Measurements from ENCODE around the gene C1orf167. TPM values are rescaled to one million over a fixed set of nuclear protein-coding genes. Genes with fewer than 3 reads are reported as not detected.

The C1orf167 gene
- total and polyA plus RNA-seq, 2 of the 13 experiments (the other 11 are each of a cell fraction or from before 2014, with no cell fraction given) = not detected

GRCh38 chr1:11738096-11738495 is 23.9 kb upstream of the C1orf167 start (continued):
- TF ChIP-seq, protein P1, sequence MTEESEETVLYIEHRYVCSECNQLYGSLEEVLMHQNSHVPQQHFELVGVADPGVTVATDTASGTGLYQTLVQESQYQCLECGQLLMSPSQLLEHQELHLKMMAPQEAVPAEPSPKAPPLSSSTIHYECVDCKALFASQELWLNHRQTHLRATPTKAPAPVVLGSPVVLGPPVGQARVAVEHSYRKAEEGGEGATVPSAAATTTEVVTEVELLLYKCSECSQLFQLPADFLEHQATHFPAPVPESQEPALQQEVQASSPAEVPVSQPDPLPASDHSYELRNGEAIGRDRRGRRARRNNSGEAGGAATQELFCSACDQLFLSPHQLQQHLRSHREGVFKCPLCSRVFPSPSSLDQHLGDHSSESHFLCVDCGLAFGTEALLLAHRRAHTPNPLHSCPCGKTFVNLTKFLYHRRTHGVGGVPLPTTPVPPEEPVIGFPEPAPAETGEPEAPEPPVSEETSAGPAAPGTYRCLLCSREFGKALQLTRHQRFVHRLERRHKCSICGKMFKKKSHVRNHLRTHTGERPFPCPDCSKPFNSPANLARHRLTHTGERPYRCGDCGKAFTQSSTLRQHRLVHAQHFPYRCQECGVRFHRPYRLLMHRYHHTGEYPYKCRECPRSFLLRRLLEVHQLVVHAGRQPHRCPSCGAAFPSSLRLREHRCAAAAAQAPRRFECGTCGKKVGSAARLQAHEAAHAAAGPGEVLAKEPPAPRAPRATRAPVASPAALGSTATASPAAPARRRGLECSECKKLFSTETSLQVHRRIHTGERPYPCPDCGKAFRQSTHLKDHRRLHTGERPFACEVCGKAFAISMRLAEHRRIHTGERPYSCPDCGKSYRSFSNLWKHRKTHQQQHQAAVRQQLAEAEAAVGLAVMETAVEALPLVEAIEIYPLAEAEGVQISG (CRISPR knock-in tag; IDR thresholded peaks at IDR 0.05) = no peak
- TF ChIP-seq PRPF4 (IDR thresholded peaks at IDR 0.05; ENCODE audit: low read depth, low read length, poor library complexity, severe bottlenecking) = no peak
- TF ChIP-seq IKZF4 (CRISPR knock-in tag; IDR thresholded peaks at IDR 0.05; ENCODE audit: borderline replicate concordance, low read depth, not compliant biosample characterization) = no peak
- TF ChIP-seq, protein P2, sequence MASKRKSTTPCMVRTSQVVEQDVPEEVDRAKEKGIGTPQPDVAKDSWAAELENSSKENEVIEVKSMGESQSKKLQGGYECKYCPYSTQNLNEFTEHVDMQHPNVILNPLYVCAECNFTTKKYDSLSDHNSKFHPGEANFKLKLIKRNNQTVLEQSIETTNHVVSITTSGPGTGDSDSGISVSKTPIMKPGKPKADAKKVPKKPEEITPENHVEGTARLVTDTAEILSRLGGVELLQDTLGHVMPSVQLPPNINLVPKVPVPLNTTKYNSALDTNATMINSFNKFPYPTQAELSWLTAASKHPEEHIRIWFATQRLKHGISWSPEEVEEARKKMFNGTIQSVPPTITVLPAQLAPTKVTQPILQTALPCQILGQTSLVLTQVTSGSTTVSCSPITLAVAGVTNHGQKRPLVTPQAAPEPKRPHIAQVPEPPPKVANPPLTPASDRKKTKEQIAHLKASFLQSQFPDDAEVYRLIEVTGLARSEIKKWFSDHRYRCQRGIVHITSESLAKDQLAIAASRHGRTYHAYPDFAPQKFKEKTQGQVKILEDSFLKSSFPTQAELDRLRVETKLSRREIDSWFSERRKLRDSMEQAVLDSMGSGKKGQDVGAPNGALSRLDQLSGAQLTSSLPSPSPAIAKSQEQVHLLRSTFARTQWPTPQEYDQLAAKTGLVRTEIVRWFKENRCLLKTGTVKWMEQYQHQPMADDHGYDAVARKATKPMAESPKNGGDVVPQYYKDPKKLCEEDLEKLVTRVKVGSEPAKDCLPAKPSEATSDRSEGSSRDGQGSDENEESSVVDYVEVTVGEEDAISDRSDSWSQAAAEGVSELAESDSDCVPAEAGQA (IDR thresholded peaks at IDR 0.05; ENCODE audit: low read depth) = no peak
- TF ChIP-seq, protein P2 (CRISPR knock-in tag; IDR thresholded peaks at IDR 0.05; ENCODE audit: borderline replicate concordance) = no peak
- TF ChIP-seq RAD51 (IDR thresholded peaks at IDR 0.05; ENCODE audit: borderline replicate concordance) = no peak
- TF ChIP-seq NFKBIZ (CRISPR knock-in tag; IDR thresholded peaks at IDR 0.05) = no peak
- no peak for TF ChIP-seq NBN (conservative IDR thresholded peaks at IDR 0.05)
- no peak for TF ChIP-seq ARID3A (IDR thresholded peaks at IDR 0.05; ENCODE audit: low read depth, low read length)
- TF ChIP-seq, protein P3, sequence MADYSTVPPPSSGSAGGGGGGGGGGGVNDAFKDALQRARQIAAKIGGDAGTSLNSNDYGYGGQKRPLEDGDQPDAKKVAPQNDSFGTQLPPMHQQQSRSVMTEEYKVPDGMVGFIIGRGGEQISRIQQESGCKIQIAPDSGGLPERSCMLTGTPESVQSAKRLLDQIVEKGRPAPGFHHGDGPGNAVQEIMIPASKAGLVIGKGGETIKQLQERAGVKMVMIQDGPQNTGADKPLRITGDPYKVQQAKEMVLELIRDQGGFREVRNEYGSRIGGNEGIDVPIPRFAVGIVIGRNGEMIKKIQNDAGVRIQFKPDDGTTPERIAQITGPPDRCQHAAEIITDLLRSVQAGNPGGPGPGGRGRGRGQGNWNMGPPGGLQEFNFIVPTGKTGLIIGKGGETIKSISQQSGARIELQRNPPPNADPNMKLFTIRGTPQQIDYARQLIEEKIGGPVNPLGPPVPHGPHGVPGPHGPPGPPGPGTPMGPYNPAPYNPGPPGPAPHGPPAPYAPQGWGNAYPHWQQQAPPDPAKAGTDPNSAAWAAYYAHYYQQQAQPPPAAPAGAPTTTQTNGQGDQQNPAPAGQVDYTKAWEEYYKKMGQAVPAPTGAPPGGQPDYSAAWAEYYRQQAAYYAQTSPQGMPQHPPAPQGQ (CRISPR knock-in tag; IDR thresholded peaks at IDR 0.05; ENCODE audit: borderline replicate concordance) = no peak
- TF ChIP-seq ZNF792 (CRISPR knock-in tag; IDR thresholded peaks at IDR 0.05) = no peak

Measured in HepG2 (cell line).